BJ (cell line): ENCODE results near the gene SH3RF3. TPM values are rescaled to one million over a fixed set of nuclear protein-coding genes. Genes with fewer than 3 reads are reported as not detected.

Experiments
- CTCF ChIA-PET: fragments of 350-600 bp; formaldehyde crosslinking; extraction: SDS; loops from one replicate; lab custom pipeline; 2021; ENCODE audit warnings: antibody characterized with exemption, inconsistent platforms; lab: Yijun Ruan, JAX
- POLR2A ChIA-PET: fragments of 300-600 bp; sonication (Branson Sonifier 250); formaldehyde crosslinking; extraction: SDS; loops from one replicate; lab custom pipeline; 2021; ENCODE audit warnings: antibody characterized with exemption; lab: Charles Lee
- DNase-seq: peaks from one replicate; pipeline ENCODE4 v3.0.0-alpha.2; 2011; ENCODE audit warnings: low read depth
- H3K27me3 ChIP-seq: 2 replicates; pipeline ENCODE4 v1.6.0; 2011; ENCODE audit warnings: low read length; ENCODE audit not compliant: control insufficient read depth, insufficient read depth
- H3K36me3 ChIP-seq: 2 replicates; pipeline ENCODE4 v1.5.1; 2011; ENCODE audit warnings: low read length; ENCODE audit not compliant: control insufficient read depth, insufficient read depth
- H3K4me3 ChIP-seq: 2 replicates; pipeline ENCODE4 v1.5.1; 2011; ENCODE audit warnings: low read depth, mild to moderate bottlenecking, control low read depth, low read length
- polyA plus RNA-seq: library from polyadenylated mRNA; depleted of rRNA; stranded (reverse); fragments of >200 nt; gene quantifications from 2 replicates; pipeline ENCODE4 v1.2.3, GENCODE V29; 2011
- TF ChIP-seq, protein P1 (sequence below): IDR thresholded peaks from 2 replicates; pipeline ENCODE4 v1.5.1; 2011; ENCODE audit warnings: low read depth, mild to moderate bottlenecking, control low read depth, inconsistent platforms, low read length, moderate library complexity; ENCODE audit not compliant: insufficient read depth

Gene SH3RF3
- polyA plus RNA-seq, 1 experiment, result 3.6 TPM

DNA sequence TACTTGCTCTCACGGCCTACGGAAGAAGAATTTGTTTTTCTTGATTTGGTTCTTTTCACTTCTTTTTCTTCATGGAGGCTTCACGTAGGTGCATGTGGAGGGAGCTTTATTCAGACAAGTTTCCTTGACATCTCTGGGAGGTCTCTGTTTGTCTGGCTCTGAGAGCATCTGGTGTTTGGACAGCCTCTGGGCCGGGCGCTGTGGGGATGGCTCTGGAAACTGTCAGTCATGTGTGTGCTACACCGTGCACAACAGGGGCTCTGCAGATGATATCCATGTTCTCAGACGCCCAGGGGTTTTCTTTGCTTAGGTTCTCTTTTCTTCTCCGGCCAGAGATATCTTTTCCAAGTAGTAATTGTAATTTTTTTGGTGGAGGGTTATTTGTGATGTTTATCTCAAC, 130.7 kb downstream of the SH3RF3 start:
- CTCF ChIA-PET, result interaction anchor here (1.1 kb wide), 1 partner anchor 9 kb away, joined by 3 read pairs; no protein-coding TSS in a partner anchor
- Histone ChIP-seq H3K27me3 (no peaks in the 10 kb centered on the region; the same call in 1 of the 2 replicates), H3K4me3 (no peak overlapping the region), H3K36me3 (no peaks in the 10 kb centered on the region)
- TF ChIP-seq, protein P1, sequence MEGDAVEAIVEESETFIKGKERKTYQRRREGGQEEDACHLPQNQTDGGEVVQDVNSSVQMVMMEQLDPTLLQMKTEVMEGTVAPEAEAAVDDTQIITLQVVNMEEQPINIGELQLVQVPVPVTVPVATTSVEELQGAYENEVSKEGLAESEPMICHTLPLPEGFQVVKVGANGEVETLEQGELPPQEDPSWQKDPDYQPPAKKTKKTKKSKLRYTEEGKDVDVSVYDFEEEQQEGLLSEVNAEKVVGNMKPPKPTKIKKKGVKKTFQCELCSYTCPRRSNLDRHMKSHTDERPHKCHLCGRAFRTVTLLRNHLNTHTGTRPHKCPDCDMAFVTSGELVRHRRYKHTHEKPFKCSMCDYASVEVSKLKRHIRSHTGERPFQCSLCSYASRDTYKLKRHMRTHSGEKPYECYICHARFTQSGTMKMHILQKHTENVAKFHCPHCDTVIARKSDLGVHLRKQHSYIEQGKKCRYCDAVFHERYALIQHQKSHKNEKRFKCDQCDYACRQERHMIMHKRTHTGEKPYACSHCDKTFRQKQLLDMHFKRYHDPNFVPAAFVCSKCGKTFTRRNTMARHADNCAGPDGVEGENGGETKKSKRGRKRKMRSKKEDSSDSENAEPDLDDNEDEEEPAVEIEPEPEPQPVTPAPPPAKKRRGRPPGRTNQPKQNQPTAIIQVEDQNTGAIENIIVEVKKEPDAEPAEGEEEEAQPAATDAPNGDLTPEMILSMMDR, result no peak
- DNase-seq, result no peak
- POLR2A ChIA-PET, result no interaction called here

DNA sequence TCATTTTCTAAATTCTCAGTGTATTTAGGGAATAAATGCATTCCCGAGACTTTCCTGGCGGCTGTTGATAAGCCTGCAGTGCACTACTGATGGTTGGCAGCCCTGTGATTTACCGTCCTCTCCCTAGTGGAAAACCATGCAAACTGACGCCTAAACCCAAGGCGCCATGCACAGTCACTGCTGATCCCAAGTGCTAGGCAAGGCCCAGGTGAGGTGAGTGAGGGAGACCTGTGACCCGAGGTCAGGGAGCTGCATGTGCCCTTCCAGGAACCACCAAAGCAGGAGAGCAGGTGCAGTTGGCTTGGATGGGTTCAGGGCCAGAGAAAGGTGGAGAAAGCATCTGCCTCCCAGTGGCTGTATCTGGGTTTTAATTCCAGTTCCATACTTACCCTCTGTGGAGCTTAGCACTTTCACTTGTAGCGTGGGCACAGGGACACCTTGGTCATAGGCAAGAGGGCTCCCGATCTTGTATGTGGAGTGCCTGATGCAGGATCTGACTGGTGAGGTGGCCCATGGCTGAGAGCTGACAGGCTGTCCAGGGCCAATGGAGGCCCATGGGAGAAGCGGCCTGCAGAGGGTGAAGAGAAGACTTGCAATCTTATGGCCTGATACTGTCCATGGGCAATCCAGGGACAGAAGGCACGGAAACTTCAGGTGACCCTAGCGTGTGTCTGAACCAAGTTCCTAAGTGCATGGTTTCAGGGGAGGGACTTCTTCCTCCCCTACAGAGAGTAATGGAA, 131.3 kb downstream of the SH3RF3 start:
- Histone ChIP-seq H3K4me3 (no peak overlapping the region), H3K36me3 (no peaks in the 10 kb centered on the region), H3K27me3 (no peaks in the 10 kb centered on the region; the same call in 1 of the 2 replicates)
- no peak for DNase-seq
- POLR2A ChIA-PET, result no interaction called here
- TF ChIP-seq, protein P1, result no peak
- CTCF ChIA-PET, result no interaction called here

DNA sequence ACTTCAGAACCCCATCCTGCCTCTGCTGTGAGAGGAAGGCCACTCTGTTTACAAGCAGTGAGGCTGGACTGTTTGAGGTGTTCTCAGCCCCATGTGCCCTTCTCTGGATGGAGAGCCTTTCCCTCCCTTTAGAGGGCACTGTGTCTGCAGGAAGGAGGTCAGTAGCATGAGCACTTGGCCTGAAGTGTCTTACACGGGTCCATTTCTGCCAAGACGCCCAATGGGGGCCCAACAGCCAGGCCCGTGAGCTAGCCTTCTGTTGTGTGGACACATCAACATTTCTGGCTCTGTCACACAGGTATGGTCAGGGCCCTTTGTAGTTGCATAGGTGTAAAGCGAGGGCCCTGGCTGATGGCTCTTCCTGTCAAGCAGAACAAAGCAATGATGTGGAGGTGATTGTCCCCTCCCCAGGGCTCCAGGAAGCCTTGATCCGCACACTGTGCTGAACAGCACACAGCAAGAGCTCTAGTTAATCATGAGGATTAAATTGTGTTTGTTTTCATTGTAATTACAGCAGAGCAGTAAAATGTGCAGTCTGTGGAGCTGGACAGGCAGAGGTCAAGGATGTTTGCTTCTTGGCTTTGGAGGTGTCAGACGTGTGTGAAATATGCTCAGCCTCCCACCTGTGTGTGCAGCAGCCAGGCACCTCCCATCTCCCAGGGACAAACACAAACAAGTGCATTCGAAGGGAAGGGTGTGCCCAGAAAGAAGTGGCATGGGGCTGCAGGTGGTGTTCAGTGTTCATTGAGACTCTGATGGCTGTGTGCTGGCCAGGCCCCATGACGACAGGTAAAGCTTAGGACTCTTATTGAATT, 132.1 kb downstream of the SH3RF3 start:
- H3K4me3 ChIP-seq, result no peak overlapping the region
- DNase-seq, result no peak
- CTCF ChIA-PET, result interaction anchor here (1.1 kb wide), 1 partner anchor 249 kb away, joined by 4 read pairs; no protein-coding TSS in a partner anchor
- H3K27me3 ChIP-seq, result no peaks in the 10 kb centered on the region; the same call in 1 of the 2 replicates
- H3K36me3 ChIP-seq, result no peaks in the 10 kb centered on the region
- TF ChIP-seq, protein P1, result peak; percentile 38; the same call in 1 of the 2 replicates
- POLR2A ChIA-PET, result no interaction called here

DNA sequence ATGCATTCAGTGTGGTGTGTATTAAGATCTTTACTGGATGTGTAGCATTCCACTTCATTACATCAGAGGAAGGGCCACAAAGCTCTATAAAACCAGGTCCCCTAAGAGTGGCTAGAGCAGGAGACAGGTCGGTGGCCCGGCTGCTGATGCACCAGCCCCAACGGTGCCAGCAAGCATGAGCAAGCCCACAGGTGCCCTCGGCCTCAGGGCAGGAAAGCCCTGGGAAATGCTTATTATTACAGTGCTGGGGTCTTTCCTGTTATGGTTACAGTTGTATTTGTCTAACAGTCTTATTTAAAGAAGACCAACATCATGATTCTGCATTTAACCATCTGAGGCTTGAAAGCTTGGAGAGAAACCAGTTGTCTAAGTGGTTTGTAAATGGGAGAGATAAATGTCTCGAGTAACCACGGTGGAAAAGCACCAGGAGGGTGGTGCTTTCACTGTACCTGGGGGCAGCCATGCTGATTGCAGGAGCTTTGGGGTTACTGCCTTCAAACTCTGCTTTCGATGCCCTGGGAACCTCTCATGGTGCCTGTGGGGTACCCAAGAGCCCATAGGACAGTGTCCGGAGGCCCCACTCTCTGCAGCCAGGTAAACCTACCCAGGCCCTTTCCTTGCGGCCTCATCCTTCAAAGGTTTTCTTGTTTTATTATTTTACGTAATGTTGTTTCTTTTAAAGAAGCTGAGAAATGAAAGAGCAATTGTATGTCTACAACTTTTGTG, 133.1 kb downstream of the SH3RF3 start:
- H3K4me3 ChIP-seq, result no peak overlapping the region
- ChIA-PET POLR2A (no interaction called here), CTCF (interaction anchor here (0.5 to 1.4 kb wide), 3 partner anchors 19 to 248 kb away, joined by 3 to 4 read pairs (median 4); no protein-coding TSS in a partner anchor)
- H3K36me3 ChIP-seq, result no peaks in the 10 kb centered on the region
- no peaks in the 10 kb centered on the region for H3K27me3 ChIP-seq
- TF ChIP-seq, protein P1, result no peak
- DNase-seq, result no peak
